HepG2 (cell line): Measurements from ENCODE around the gene MROH2A. TPM values are rescaled to one million over a fixed set of nuclear protein-coding genes. Genes with fewer than 3 reads are reported as not detected.

Source experiments
- ATRX ChIP-seq: sonication (generic); formaldehyde crosslinking; IDR thresholded peaks from 2 replicates; pipeline ENCODE4 v1.4.0; 2020; ENCODE audit warnings: missing genetic modification reagents, borderline replicate concordance
- ERF ChIP-seq: IDR thresholded peaks from 2 replicates; pipeline ENCODE4 v1.6.1; 2018; ENCODE audit warnings: missing biosample characterization, missing genetic modification reagents
- PLRG1 ChIP-seq: fragments of 450-650 bp; conservative IDR thresholded peaks from 2 replicates; pipeline ENCODE4 v1.6.1; 2016
- RORA ChIP-seq: sonication (generic); formaldehyde crosslinking; IDR thresholded peaks from 2 replicates; pipeline ENCODE4 v1.5.0; 2020; ENCODE audit warnings: mild to moderate bottlenecking, missing genetic modification reagents, moderate library complexity
- SIN3B ChIP-seq: fragments of 150-350 bp; IDR thresholded peaks from 2 replicates; pipeline ENCODE4 v1.6.1; 2014; ENCODE audit warnings: low read length
- SP1 ChIP-seq, 2 experiments: fragments of 450-650 bp in 1 of 2; sonication (generic) in 1 of 2; formaldehyde crosslinking in 1 of 2; IDR thresholded peaks; 2 replicates each; pipeline versions ENCODE4 v1.4.0 to v1.6.1; 2016 to 2020; ENCODE audit warnings: missing genetic modification reagents in 1 of 2
- TRIM24 ChIP-seq: sonication (generic); formaldehyde crosslinking; IDR thresholded peaks from 2 replicates; pipeline ENCODE4 v1.8.0; 2022; ENCODE audit warnings: mild to moderate bottlenecking, missing genetic modification reagents
- ZNF143 ChIP-seq: sonication (generic); formaldehyde crosslinking; IDR thresholded peaks from 2 replicates; pipeline ENCODE4 v1.4.0; 2020; ENCODE audit warnings: missing genetic modification reagents
- ZNF264 ChIP-seq: sonication (generic); formaldehyde crosslinking; IDR thresholded peaks from 2 replicates; pipeline ENCODE4 v1.4.0; 2020; ENCODE audit warnings: missing genetic modification reagents
- ZNF441 ChIP-seq: sonication (generic); formaldehyde crosslinking; IDR thresholded peaks from 2 replicates; pipeline ENCODE4 v1.7.0; 2021; ENCODE audit warnings: missing genetic modification reagents, borderline replicate concordance
- ZNF816 ChIP-seq: sonication (generic); formaldehyde crosslinking; IDR thresholded peaks from 2 replicates; pipeline ENCODE4 v1.8.0; 2022; ENCODE audit warnings: missing genetic modification reagents, mild to moderate bottlenecking, borderline replicate concordance
- ZNF83 ChIP-seq: sonication (generic); formaldehyde crosslinking; IDR thresholded peaks from 2 replicates; pipeline ENCODE4 v1.4.0; 2020; ENCODE audit warnings: missing genetic modification reagents, mild to moderate bottlenecking, borderline replicate concordance
- polyA plus RNA-seq, 8 experiments: library from polyadenylated mRNA; depleted of rRNA in 3 of 8; stranded (reverse) in 7 of 8; unstranded in 1 of 8; fragments of >200 nt; fragmentation: Illumina TruSeq in 4 of 8; extraction: Trizol in 4 of 8; gene quantifications; 2 replicates each; pipeline versions ENCODE4 v1.2.1 to v1.2.3, GENCODE V29; 2011 to 2016; ENCODE audit warnings: low read depth in 4 of 8, missing spikeins in 1 of 8, mixed read lengths in 1 of 8; ENCODE audit not compliant: insufficient read depth in 1 of 8
- total RNA-seq, 5 experiments: library from RNA; depleted of rRNA; stranded (reverse); fragments of >200 nt; fragmentation: Illumina TruSeq; extraction: Trizol; gene quantifications; 2 replicates each; pipeline ENCODE4 v1.2.3, GENCODE V29; 2016; ENCODE audit warnings: low read depth in 1 of 5
- TF ChIP-seq, protein P1 (sequence below): fragments of 450-650 bp; IDR thresholded peaks from 2 replicates; pipeline ENCODE4 v1.6.1; 2017
- TF ChIP-seq, protein P2 (sequence below): IDR thresholded peaks from 2 replicates; pipeline ENCODE4 v1.6.1; 2012; ENCODE audit warnings: low read depth, low read length, improper control_type of control experiment
- TF ChIP-seq, protein P3 (sequence below): sonication (generic); formaldehyde crosslinking; IDR thresholded peaks from 2 replicates; pipeline ENCODE4 v1.4.0; 2020; ENCODE audit warnings: mild to moderate bottlenecking, missing genetic modification reagents, borderline replicate concordance
- TF ChIP-seq, protein P4 (sequence below), 2 experiments: sonication (generic) in 1 of 2; formaldehyde crosslinking in 1 of 2; IDR thresholded peaks; 2 replicates each; pipeline versions ENCODE4 v1.4.0 to v1.6.1; 2018 to 2020; ENCODE audit warnings: missing genetic modification reagents in 2 of 2, borderline replicate concordance in 1 of 2, low read depth in 1 of 2, mild to moderate bottlenecking in 1 of 2, missing biosample characterization in 1 of 2
- TF ChIP-seq, protein P5 (sequence below): sonication (generic); formaldehyde crosslinking; conservative IDR thresholded peaks from 2 replicates; pipeline ENCODE4 v1.4.0; 2020; ENCODE audit warnings: missing genetic modification reagents

MROH2A gene
- total and polyA plus RNA-seq, 2 of the 13 experiments (the other 11 are each of a cell fraction or from before 2014, with no cell fraction given): 0.03 to 0.04 TPM

DNA sequence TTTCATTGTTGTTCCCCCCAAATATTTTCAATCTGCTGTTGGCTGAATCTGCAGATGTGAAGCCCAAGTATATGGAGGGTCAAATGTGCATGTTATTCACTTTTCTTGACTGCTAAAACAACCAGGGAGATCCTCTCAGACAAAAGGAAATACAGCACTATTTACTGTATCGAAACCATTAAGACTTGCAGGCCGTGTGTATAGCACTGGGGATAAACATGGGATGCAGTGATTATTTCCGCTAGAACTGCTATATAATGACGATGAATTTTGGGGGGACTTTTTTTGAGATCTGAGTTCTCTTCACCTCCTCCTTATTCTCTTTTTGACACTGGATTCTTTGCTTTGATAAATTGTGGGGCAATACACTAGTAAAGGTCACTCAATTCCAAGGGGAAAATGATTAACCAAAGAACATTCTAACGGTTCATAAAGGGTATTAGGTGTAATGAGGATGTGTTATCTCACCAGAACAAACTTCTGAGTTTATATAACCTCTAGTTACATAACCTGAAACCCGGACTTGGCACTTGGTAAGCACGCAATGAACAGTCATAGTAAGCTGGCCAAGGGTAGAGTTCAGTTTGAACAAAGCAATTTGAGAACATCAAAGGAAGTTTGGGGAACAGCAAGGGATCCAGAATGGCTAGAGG is 21.6 kb upstream of the MROH2A start (continued):
- TF ChIP-seq, protein P1, sequence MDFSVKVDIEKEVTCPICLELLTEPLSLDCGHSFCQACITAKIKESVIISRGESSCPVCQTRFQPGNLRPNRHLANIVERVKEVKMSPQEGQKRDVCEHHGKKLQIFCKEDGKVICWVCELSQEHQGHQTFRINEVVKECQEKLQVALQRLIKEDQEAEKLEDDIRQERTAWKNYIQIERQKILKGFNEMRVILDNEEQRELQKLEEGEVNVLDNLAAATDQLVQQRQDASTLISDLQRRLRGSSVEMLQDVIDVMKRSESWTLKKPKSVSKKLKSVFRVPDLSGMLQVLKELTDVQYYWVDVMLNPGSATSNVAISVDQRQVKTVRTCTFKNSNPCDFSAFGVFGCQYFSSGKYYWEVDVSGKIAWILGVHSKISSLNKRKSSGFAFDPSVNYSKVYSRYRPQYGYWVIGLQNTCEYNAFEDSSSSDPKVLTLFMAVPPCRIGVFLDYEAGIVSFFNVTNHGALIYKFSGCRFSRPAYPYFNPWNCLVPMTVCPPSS: no peak
- TF ChIP-seq, protein P2, sequence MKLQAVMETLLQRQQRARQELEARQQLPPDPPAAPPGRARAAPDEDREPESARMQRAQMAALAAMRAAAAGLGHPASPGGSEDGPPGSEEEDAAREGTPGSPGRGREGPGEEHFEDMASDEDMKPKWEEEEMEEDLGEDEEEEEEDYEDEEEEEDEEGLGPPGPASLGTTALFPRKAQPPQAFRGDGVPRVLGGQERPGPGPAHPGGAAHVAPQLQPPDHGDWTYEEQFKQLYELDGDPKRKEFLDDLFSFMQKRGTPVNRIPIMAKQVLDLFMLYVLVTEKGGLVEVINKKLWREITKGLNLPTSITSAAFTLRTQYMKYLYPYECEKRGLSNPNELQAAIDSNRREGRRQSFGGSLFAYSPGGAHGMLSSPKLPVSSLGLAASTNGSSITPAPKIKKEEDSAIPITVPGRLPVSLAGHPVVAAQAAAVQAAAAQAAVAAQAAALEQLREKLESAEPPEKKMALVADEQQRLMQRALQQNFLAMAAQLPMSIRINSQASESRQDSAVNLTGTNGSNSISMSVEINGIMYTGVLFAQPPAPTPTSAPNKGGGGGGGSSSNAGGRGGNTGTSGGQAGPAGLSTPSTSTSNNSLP: peak; percentile 97
- TF ChIP-seq, protein P3, sequence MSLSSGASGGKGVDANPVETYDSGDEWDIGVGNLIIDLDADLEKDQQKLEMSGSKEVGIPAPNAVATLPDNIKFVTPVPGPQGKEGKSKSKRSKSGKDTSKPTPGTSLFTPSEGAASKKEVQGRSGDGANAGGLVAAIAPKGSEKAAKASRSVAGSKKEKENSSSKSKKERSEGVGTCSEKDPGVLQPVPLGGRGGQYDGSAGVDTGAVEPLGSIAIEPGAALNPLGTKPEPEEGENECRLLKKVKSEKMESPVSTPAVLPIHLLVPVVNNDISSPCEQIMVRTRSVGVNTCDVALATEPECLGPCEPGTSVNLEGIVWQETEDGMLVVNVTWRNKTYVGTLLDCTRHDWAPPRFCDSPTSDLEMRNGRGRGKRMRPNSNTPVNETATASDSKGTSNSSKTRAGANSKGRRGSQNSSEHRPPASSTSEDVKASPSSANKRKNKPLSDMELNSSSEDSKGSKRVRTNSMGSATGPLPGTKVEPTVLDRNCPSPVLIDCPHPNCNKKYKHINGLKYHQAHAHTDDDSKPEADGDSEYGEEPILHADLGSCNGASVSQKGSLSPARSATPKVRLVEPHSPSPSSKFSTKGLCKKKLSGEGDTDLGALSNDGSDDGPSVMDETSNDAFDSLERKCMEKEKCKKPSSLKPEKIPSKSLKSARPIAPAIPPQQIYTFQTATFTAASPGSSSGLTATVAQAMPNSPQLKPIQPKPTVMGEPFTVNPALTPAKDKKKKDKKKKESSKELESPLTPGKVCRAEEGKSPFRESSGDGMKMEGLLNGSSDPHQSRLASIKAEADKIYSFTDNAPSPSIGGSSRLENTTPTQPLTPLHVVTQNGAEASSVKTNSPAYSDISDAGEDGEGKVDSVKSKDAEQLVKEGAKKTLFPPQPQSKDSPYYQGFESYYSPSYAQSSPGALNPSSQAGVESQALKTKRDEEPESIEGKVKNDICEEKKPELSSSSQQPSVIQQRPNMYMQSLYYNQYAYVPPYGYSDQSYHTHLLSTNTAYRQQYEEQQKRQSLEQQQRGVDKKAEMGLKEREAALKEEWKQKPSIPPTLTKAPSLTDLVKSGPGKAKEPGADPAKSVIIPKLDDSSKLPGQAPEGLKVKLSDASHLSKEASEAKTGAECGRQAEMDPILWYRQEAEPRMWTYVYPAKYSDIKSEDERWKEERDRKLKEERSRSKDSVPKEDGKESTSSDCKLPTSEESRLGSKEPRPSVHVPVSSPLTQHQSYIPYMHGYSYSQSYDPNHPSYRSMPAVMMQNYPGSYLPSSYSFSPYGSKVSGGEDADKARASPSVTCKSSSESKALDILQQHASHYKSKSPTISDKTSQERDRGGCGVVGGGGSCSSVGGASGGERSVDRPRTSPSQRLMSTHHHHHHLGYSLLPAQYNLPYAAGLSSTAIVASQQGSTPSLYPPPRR (CRISPR knock-in tag): peak; percentile 100
- TF ChIP-seq PLRG1: no peak
- peak; percentile 79 for TF ChIP-seq ZNF264 (CRISPR knock-in tag)
- TF ChIP-seq, protein P4, sequence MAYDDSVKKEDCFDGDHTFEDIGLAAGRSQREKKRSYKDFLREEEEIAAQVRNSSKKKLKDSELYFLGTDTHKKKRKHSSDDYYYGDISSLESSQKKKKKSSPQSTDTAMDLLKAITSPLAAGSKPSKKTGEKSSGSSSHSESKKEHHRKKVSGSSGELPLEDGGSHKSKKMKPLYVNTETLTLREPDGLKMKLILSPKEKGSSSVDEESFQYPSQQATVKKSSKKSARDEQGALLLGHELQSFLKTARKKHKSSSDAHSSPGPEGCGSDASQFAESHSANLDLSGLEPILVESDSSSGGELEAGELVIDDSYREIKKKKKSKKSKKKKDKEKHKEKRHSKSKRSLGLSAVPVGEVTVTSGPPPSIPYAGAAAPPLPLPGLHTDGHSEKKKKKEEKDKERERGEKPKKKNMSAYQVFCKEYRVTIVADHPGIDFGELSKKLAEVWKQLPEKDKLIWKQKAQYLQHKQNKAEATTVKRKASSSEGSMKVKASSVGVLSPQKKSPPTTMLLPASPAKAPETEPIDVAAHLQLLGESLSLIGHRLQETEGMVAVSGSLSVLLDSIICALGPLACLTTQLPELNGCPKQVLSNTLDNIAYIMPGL (CRISPR knock-in tag; IDR thresholded peaks at IDR 0.05; ENCODE audit: borderline replicate concordance in 1 of 2, low read depth in 1 of 2): peak in 1 of 2 experiments; percentile 66; a peak in 1 of 4 replicates
- no peak for TF ChIP-seq ZNF143 (CRISPR knock-in tag)
- peak; percentile 97 for TF ChIP-seq ERF (CRISPR knock-in tag)
- TF ChIP-seq ZNF816: peak; percentile 91; the same call in 1 of the 2 replicates
- peak; percentile 64; the same call in 1 of the 2 replicates for TF ChIP-seq TRIM24 (CRISPR knock-in tag)
- TF ChIP-seq SIN3B: no peak
- no peak; the same call in 1 of the 2 replicates for TF ChIP-seq ZNF441 (CRISPR knock-in tag)
- no peak for TF ChIP-seq ZNF83
- no peak for TF ChIP-seq RORA (CRISPR knock-in tag)
- TF ChIP-seq, protein P5, sequence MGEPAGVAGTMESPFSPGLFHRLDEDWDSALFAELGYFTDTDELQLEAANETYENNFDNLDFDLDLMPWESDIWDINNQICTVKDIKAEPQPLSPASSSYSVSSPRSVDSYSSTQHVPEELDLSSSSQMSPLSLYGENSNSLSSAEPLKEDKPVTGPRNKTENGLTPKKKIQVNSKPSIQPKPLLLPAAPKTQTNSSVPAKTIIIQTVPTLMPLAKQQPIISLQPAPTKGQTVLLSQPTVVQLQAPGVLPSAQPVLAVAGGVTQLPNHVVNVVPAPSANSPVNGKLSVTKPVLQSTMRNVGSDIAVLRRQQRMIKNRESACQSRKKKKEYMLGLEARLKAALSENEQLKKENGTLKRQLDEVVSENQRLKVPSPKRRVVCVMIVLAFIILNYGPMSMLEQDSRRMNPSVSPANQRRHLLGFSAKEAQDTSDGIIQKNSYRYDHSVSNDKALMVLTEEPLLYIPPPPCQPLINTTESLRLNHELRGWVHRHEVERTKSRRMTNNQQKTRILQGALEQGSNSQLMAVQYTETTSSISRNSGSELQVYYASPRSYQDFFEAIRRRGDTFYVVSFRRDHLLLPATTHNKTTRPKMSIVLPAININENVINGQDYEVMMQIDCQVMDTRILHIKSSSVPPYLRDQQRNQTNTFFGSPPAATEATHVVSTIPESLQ: no peak
- TF ChIP-seq ATRX: no peak
- TF ChIP-seq SP1 (IDR thresholded peaks at IDR 0.05): no peak
- no peak; the same call in 1 of the 2 replicates for TF ChIP-seq SP1 (CRISPR knock-in tag; IDR thresholded peaks at IDR 0.05)
